Common myeloid progenitor, CD34-positive (primary cell): ENCODE results near the gene PTGES2.

Experiments
- CTCF ChIA-PET: fragments of 350-600 bp; sonication (Branson Sonifier 250); formaldehyde crosslinking; loops from one replicate; lab custom pipeline; 2021; ENCODE audit warnings: antibody characterized with exemption; lab: Charles Lee
- POLR2A ChIA-PET: fragments of 350-600 bp; sonication (Branson Sonifier 250); formaldehyde crosslinking; loops from one replicate; lab custom pipeline; 2021; ENCODE audit warnings: antibody characterized with exemption; lab: Charles Lee
- DNase-seq, 3 donors: peaks; one replicate each; pipeline versions ENCODE4 v3.0.0 to v3.0.0-alpha.2; 2013
- H3K27ac ChIP-seq, 2 experiments: 1 replicate in 1 of 2; 2 replicates in 1 of 2; pipeline ENCODE4 v1.7.0; 2013; ENCODE audit warnings: inconsistent platforms in 2 of 2, low read length in 2 of 2, mild to moderate bottlenecking in 2 of 2, low read depth in 1 of 2, moderate library complexity in 1 of 2; ENCODE audit not compliant: severe bottlenecking in 2 of 2, insufficient read depth in 1 of 2, poor library complexity in 1 of 2
- H3K27me3 ChIP-seq, 5 experiments: replicated peaks in 2 of 5; 1 replicate in 3 of 5; 2 replicates in 2 of 5; pipeline versions ENCODE4 v1.6.1 to v1.7.0; 2013; ENCODE audit warnings: low read length in 4 of 5, mild to moderate bottlenecking in 2 of 5, moderate library complexity in 2 of 5, inconsistent platforms in 1 of 5; ENCODE audit not compliant: insufficient read depth in 5 of 5, control insufficient read depth in 4 of 5
- H3K36me3 ChIP-seq, 4 experiments: 1 replicate in 2 of 4; 2 replicates in 2 of 4; pipeline versions ENCODE4 v1.6.1 to v1.7.0; 2013; ENCODE audit warnings: low read length in 3 of 4, control low read depth in 1 of 4, mild to moderate bottlenecking in 1 of 4; ENCODE audit not compliant: control insufficient read depth in 4 of 4, insufficient read depth in 4 of 4
- H3K4me1 ChIP-seq, 4 experiments: 1 replicate in 3 of 4; 2 replicates in 1 of 4; pipeline versions ENCODE4 v1.6.1 to v1.7.1; 2013; ENCODE audit warnings: low read length in 3 of 4, mild to moderate bottlenecking in 3 of 4, control low read depth in 1 of 4, inconsistent platforms in 1 of 4, moderate library complexity in 1 of 4; ENCODE audit not compliant: control insufficient read depth in 4 of 4, insufficient read depth in 4 of 4; ENCODE audit errors: control extremely low read depth in 1 of 4
- H3K4me3 ChIP-seq, 7 experiments: 1 replicate in 4 of 7; 2 replicates in 3 of 7; pipeline versions ENCODE4 v1.5.1 to v1.7.0; 2013; ENCODE audit warnings: mild to moderate bottlenecking in 7 of 7, low read length in 6 of 7, moderate library complexity in 6 of 7, inconsistent platforms in 2 of 7, low read depth in 2 of 7, control low read depth in 1 of 7; ENCODE audit not compliant: insufficient read depth in 4 of 7, control insufficient read depth in 1 of 7; ENCODE audit errors: extremely low read depth in 1 of 7
- H3K9me3 ChIP-seq, 5 experiments: 1 replicate in 4 of 5; 2 replicates in 1 of 5; pipeline versions ENCODE4 v1.6.1 to v1.7.1; 2013; ENCODE audit warnings: low read length in 4 of 5, mild to moderate bottlenecking in 2 of 5, inconsistent platforms in 1 of 5, low read depth in 1 of 5, moderate library complexity in 1 of 5; ENCODE audit not compliant: control insufficient read depth in 4 of 5, insufficient read depth in 2 of 5; ENCODE audit errors: control extremely low read depth in 1 of 5
- WGBS: methylation state at CpG from one replicate; pipeline ENCODE4 v1.1.5; 2013; ENCODE audit not compliant: insufficient coverage; 5-methylcytosine and 5-hydroxymethylcytosine counted together

The PTGES2 gene

DNA sequence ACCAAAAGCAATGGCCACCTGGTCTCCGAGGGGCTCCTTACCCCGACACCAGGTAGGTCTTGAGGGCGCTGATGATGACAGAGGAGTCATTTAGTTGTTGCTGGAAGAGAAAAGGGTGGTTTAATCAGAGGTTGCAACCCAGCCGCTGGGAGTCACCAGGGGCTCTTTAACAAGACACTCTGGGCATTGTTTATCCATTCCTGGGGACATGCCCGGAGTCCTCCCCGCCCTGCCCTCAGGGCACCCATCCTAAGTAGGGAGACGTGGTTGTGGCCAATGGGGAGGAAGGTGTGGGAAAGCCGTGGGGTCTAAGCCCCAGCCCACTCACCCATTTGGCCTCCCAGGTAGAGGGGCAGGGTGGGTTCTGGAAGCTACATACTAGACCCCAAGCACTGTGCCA is 3.1 kb downstream of the PTGES2 start:
- WGBS: 100% methylated on average over 8 of the region's 8 CpGs

GRCh38 chr9:128123451-128124080 is 4.0 kb downstream of the PTGES2 start:
- peaks cover 2 to 51% (median 27%) of the 10 kb centered on the region in 4 experiments for H3K36me3 ChIP-seq
- ChIA-PET POLR2A (no interaction called here), CTCF (interaction anchor here (1.4 to 3.8 kb wide), 3 partner anchors 7 to 45 kb away, joined by 6 to 18 read pairs (median 7); no protein-coding TSS in a partner anchor)
- no peaks in the 10 kb centered on the region for H3K27me3 ChIP-seq
- no peak overlapping the region for H3K27ac ChIP-seq
- no peak for DNase-seq
- 97% methylated on average over 15 of the region's 21 CpGs for WGBS
- no peak overlapping the region for H3K4me3 ChIP-seq
- H3K4me1 ChIP-seq: peaks cover 0 to 25% (median 22%) of the 10 kb centered on the region in 4 experiments
- H3K9me3 ChIP-seq: no peaks in the 10 kb centered on the region

More for the DNA sequence above, 3.1 kb downstream of the PTGES2 start:
- POLR2A ChIA-PET: no interaction called here
- H3K36me3 ChIP-seq: peaks cover 2 to 51% (median 27%) of the 10 kb centered on the region in 4 experiments
- peaks cover 0 to 31% (median 27%) of the 10 kb centered on the region in 4 experiments for H3K4me1 ChIP-seq
- H3K27me3 ChIP-seq: no peaks in the 10 kb centered on the region
- no peak overlapping the region for H3K4me3 ChIP-seq
- H3K9me3 ChIP-seq: no peaks in the 10 kb centered on the region
- H3K27ac ChIP-seq: no peak overlapping the region
- CTCF ChIA-PET: interaction anchor here (0.9 to 3.8 kb wide), 12 partner anchors 8 to 328 kb away, joined by 3 to 18 read pairs (median 5); no protein-coding TSS in a partner anchor
- no peak for DNase-seq

- Histone ChIP-seq H3K27me3 (no peaks in the 10 kb centered on the region), H3K27ac (no peak overlapping the region), H3K9me3 (no peaks in the 10 kb centered on the region), H3K4me3 (no peak overlapping the region), H3K36me3 (peaks cover 2 to 51% (median 27%) of the 10 kb centered on the region in 4 experiments), H3K4me1 (peaks cover 0 to 26% (median 21%) of the 10 kb centered on the region in 4 experiments)
- ChIA-PET CTCF (no interaction called here), POLR2A (no interaction called here)
- DNase-seq: no peak
- WGBS: 98% methylated on average over 24 of the region's 24 CpGs
Observed at GRCh38 chr9:128122809-128123175, 4.7 kb downstream of the PTGES2 start.

- H3K4me1 ChIP-seq: peaks cover 0 to 26% (median 23%) of the 10 kb centered on the region in 4 experiments
- no peak for DNase-seq
- POLR2A ChIA-PET: no interaction called here
- peaks cover 2 to 51% (median 27%) of the 10 kb centered on the region in 4 experiments for H3K36me3 ChIP-seq
- no peaks in the 10 kb centered on the region for H3K27me3 ChIP-seq
- H3K4me3 ChIP-seq: no peak overlapping the region
- H3K9me3 ChIP-seq: no peaks in the 10 kb centered on the region
- CTCF ChIA-PET: no interaction called here
- no peak overlapping the region for H3K27ac ChIP-seq
- WGBS: 97% methylated on average over 26 of the region's 27 CpGs
Observed at GRCh38 chr9:128121924-128122808, 5.4 kb downstream of the PTGES2 start.

DNA sequence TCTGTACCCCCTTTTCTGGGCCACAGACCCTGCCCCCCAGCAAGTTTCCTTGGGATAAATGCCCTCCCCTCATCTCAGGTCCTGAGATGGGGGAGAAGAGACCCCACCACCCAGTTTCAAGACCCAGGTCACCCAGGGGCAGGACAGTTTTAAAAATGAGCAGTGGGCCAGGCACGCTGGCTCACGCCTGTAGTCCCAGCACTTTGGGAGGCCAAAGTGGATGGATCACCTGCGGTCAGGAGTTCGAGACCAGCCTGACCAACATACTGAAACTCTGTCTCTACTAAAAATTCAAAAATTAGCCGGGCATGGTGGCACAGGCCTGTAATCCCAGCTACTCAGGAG is 6.1 kb downstream of the PTGES2 start:
- peaks cover 0 to 21% (median 18%) of the 10 kb centered on the region in 4 experiments for H3K4me1 ChIP-seq
- DNase-seq: no peak
- 100% methylated on average over 3 of the region's 5 CpGs for WGBS
- H3K27me3 ChIP-seq: no peaks in the 10 kb centered on the region
- CTCF ChIA-PET: no interaction called here
- POLR2A ChIA-PET: no interaction called here
- H3K4me3 ChIP-seq: no peak overlapping the region
- no peak overlapping the region for H3K27ac ChIP-seq
- H3K9me3 ChIP-seq: no peaks in the 10 kb centered on the region
- peaks cover 2 to 51% (median 27%) of the 10 kb centered on the region in 4 experiments for H3K36me3 ChIP-seq

DNA sequence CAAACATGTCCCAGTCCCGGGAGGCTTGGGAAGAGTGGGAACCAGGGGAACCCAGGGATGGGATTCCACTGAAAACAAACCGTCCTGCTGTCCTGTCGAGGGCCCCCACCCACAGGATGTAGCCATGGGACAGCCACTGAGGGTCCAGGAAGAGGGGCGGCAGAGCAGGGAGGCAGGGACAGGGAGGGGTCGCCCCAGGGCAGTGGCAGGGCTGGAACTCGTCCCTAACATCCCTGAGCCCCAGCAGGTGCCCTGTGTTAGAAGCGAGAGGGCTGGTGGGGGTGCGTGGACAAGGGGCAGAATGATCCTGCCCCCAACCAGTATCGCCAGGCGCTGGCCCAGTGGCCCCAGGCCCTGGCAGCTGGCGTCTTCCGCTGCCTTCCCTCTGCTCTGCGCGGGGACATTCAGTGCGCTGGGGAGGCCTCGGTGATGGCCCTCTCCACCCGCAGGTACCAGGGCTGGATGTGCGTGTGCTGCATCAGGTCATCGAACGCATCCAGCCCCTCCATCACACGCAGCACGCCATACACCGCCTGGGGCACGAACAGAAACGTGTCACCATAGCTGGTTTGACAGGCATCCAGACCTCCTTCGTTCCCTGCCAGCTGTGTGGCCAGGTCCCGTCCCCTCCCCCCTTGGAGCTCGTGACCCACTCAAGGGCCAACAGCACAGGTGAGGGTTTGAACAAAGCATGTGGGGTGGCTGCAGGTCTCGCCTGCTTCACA is 6.6 kb downstream of the PTGES2 start:
- WGBS: 94% methylated on average over 25 of the region's 29 CpGs
- H3K4me1 ChIP-seq: peaks cover 0 to 16% (median 13%) of the 10 kb centered on the region in 4 experiments
- H3K4me3 ChIP-seq: no peak overlapping the region
- H3K27ac ChIP-seq: no peak overlapping the region
- no peaks in the 10 kb centered on the region for H3K9me3 ChIP-seq
- CTCF ChIA-PET: interaction anchor here (0.6 to 1.1 kb wide), 2 partner anchors 16 to 21 kb away, joined by 3 to 4 read pairs; no protein-coding TSS in a partner anchor
- H3K36me3 ChIP-seq: peaks cover 2 to 51% (median 27%) of the 10 kb centered on the region in 4 experiments
- POLR2A ChIA-PET: no interaction called here
- no peaks in the 10 kb centered on the region for H3K27me3 ChIP-seq
- DNase-seq: no peak
